HS-27A (cell line): ENCODE data around the gene OR1F1.
"Not testable (repeated sequence)": the region's sequence is repeated elsewhere in the genome, so short reads cannot be mapped to it uniquely, and the experiment has no call there.

Source experiments
- DNase-seq: peaks from one replicate; pipeline ENCODE4 v3.0.0-alpha.2; 2012; ENCODE audit warnings: low read depth, missing footprints

The OR1F1 gene

DNA sequence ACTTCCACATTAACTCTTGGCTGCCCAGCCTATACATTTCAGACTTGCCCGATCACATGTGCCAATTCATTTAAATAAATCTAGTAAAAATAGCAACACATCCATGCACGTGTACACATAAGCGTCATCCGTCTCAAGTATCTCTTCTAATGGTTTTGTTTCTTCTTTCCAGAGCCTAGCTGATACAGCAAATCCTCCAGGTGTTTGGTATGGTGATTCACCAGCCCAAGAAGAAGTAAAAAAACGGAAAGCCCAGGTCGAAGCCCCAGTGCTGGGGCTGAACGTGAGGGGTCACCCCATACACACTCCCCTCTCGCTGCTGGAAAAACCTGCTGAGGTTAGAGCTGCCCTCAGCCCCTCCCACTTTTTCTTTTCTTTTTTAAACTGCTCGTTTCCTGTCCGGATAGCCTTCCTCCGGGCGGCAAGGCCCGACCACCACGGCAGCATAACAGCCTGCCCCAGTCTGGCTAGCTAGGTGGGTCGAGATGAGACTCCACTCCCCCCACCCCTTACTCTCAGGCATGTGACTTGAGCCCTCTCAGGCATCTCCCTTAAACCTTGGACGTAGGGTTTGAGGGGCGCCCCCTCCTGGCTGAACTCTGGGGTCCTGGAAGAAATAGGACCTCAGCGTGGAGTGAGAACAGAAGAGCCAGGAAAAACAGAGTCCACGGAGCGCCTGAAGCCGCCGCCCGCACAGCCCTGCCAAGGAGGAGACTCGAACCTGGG lies 13.9 kb upstream of the OR1F1 start:
- DNase-seq = no peak

DNA sequence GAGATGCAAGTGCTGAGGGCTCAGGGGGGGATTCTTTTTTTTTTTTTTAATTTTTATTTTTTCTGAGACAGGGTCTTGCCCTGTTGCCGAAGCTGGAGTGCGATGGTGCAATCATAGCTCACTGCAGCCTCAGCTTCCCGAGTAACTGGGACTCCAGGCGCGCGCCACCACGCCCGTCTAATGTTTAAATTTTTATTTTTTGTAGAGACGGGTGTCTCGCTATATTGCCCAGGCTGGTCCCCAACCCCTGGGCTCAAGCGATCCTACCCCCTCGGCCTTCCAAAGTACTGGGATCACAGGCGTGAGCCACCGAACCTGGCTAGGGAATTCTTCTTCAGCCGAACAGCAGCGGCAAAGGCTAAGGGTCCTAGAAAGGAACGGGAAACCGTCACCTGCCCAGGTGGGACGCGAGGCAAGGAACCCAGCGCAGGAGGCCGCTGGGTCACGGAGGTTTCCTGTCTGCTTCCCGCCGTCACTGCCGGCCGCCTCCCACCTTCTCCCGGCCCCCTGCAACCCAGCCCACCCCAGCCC lies 13.3 kb upstream of the OR1F1 start:
- DNase-seq = no peak

DNA sequence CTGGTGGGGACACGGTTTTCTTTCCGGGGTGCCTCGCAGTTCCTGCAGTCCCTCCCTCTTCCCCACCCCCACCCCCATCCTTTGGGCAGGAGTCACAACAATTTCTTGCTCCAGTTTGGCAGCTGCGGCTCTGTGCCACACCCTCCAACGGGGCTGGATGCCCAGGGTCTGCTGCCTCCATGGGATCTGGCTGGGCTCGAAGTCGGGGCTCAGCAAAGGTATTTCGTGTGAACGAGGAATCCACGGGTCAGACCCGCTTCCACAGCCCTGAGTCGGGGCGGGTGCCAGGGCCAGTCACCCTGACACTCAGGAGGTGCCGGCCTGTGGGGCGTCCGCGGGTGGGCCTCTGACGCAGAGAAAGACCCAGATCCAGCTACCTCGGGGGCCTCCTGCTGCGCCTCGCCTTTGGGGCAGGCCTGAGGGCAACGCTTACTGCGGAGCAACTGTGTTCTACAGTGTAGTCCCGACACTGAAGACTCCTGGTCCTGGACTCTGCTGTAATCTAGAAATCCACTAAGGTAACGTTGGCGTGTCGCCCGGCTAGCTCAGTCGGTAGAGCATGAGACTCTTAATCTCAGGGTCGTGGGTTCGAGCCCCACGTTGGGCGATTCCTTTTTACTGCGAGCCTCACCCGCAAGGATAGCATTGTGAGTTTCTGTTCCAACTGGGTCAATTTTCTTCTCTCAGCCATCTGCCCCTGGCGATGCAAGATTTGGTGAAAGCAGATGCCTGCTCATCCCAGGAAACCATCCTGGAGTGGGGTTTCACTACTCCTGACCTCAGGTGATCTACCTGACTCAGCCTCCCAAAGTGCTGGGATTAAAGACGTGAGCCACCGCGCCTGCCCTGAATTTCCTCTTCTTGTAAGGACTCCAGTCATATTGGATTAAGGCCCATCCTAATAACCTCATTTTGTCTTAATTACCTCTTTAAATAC lies 12.6 kb upstream of the OR1F1 start:
- DNase-seq = no peak

DNA sequence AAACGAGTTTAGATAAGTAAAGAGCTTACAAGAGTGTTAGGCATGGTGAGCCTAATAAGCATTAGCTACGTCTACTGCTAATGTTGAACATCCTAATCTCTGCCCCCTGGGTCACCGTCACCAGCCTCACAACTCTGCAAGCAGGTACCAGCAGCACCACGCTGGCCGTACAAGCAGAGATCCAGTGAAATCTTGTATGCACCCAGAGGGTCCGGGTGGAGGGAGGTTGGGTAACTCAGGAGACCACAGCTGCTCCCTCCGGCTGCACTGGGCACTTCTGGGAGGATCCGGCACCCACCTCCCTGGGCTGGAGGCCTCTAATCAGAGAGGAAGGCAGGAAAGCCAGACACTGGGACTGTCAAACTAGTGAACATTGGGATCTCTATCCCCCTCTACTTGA lies 8.4 kb upstream of the OR1F1 start:
- DNase-seq = no peak

DNA sequence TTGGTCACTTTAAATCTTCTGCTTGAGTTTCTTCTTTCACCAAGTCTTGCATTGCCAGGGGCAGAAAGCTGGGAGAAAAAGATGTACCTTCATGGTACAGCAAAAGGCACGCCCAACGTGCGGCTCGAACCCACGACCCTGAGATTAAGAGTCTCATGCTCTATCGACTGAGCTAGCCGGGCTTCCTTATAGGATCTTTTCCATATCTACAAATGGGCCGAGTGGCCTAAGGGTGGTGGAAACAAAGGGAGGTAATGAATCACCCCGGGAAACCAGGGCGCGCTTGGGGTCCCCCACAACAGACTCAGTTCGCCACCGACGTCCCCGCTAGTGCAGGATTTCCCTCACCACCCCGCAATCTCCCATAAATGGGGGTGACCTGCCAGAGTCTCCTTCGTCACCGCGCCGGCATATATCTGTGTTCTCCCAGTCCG lies 7.5 kb upstream of the OR1F1 start:
- no peak for DNase-seq

DNA sequence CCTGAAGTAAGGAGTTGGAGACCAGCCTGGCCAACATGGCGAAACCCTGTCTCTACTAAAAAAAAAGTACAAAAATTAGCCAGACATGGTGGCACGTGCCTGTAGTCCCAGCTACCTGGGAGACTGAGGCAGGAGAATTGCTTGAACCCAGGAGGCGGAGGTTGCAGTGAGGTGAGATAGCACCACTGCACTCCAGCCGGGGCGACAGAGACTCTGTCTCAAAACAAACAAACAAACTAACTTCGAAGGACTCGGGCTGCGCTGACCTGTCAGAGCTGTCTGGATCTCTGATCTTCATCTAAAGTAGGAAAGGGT lies 5.8 kb upstream of the OR1F1 start:
- DNase-seq = not testable (repeated sequence)

DNA sequence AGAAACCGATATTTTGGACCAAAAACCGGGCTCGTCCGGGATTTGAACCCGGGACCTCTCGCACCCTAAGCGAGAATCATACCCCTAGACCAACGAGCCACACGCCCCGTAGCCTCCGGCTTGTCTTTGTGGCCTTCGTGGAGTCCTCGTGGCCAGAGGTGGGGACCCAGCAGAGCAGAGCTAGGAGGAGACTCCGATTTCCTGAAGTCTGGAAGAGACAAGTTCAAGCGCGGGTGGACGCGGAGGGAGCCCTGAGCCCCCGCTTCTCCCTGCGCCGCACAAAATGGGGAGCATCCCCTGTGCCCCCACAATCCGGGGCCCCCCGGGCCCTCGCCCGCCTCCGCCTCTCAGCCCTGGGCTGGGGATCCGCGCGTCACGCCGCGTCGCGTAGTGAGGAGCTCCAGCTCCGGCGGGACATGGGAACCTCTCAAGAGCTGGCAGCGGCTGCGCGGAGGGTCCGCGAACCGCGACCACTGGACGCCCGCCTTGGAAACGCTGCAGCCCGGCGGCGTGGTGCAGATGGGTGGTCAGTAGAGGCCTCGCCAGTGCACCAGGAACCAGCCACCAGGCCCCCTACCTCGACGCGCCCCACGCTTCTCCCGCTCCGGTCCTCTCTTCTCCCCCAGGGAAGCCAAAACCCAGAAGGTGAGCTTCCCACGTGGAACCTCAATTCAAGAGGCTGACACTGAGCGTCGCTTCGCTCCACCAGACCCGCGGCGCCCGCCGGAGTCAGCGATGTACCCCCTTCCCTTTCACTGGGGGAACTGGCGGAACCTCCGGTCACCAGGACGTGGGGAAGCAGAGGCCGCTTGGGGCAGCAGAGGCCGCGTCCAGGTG lies 5.2 kb upstream of the OR1F1 start:
- no peak for DNase-seq

DNA sequence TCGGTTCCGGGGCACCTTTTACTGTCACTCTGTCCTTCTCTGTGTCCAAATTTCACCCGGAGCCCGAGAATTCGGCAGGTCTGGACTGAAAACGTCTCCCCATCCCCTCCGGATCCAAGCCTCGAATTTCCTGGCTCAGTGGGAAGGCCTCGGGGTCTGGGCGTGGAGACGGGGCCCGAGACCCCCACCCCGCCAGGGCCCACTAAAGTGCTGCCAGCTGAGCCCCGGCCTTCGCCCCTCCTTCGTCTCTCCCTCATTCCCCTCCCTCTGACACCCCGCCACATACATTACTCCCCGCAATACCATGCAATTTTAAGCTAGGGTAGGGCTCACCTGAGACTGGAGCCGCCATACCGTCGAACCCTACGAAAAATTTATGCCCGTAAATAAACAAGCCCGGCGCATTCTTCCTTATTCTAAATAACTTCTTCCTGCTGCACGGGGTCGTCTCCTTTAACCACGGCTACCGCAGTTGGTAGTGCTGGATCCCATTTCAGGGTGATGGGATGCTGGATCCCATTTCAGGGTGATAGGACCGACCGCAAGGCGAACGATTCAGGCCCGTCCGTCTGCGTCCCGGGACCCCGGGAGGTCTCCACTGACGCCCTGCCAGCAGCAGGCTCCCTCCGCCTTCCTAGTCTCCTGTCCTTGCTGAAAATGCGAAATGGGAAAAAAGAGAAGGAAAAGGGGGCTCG lies 4.4 kb upstream of the OR1F1 start:
- no peak for DNase-seq

DNA sequence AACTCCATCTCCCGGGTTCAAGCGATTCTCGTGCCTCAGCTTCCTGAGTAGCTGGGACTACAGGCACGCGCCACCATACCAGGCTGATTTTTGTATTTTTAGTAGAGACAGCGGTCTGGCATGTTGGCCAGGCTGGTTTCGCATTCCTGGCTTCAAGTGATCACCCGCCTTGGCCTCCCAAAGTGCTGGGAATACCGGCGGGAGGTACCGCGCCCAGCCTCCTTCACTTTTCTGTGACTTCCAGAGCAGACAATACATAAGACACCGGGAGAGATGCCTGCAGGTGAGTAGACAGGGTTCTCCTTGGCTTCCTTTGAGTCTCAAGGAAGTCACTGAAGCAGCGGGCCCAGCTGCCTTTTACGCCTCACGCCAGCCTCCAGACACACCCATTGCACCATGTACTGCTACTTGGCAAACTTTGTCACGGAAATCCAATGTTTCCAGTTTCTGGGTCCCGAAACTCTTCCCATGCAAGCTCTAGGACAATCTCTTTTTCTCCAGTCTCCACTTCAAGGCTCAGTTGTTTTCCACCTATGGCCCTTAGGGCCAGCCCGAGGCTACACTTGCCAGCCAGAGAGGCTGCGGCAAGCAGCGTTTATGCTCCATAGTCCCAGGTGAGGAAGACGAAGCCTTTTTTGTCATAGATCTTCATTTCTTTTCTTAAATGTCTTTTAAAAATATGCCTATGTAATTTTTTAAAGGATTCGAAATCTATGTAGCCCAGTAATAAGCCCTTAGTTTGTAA lies 886 bp upstream of the OR1F1 start:
- DNase-seq = no peak

DNA sequence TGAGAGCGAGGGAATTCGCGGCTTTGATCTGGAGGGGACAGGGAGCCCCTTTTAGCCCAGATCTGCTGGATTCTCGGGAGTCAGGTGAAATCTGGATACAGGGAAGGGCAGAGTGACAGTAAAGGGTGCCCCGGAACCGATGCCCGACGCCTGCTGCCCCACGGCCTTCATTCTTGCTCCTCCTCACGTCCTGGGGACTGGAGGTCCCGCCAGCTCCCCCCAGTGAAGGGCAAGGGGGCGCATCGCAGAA lies 596 bp downstream of the OR1F1 start:
- DNase-seq = no peak

DNA sequence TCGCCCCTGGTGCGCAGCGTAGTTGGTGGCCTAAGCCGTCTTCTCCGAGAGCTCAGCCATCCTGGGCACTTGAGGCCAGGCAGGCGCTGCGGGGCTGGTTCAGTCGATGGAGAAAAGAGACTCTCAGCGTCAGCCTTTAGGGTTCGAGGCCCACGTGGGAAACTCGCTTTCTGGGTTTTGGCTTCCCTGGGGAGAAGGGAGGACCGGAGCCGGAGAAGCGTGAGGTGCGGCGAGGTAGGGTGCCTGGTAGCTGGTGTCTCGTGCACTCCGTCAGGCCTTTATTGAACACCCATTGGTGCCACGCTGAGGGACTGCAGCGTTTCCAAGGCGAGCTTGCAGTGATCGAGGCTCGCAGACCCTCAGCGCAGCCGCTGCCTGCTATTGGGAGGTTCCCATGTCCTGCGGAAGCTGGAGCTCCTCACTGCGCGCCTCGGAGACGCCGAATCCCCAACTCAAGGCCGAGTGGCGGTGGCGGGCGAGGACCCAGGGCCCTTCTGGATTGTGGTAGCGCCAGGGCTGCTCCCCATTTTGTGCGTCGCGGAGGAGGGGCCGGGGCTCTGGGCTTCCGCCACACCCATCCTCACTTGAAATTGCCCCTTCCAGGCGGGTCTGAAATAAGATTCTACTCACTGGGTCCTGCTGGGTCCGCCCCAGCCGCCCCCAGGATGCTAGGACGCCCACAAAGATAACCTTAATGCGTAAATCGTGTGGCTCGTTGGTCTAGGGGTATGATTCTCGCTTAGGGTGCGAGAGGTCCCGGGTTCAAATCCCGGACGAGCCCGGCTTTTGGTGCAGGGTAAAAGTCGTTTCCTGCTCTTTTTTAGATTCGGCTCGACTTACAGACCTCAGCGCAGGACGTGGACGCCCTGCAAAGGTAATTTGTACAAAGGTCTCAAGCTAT lies 1.2 kb downstream of the OR1F1 start:
- no peak for DNase-seq

DNA sequence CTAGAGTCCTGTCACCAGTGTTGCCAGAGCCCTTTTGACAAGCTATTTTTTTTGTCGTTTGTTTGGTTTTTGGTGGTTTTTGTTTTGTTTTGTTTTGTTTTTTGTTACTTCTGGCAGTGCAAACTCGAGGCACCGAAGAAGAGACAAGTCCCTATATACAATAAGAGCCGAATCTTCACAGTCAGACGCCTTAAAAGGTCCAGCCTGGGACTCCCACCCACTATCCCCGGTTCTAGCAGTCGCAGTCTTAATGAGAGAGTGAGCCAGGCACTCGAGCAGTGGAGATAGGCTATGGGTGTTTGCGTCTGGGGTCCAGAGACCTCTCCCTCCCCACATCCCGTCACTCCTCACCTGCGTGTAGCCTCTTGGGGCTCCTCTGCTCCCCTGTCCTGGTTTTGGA lies 1.9 kb downstream of the OR1F1 start:
- DNase-seq = no peak

DNA sequence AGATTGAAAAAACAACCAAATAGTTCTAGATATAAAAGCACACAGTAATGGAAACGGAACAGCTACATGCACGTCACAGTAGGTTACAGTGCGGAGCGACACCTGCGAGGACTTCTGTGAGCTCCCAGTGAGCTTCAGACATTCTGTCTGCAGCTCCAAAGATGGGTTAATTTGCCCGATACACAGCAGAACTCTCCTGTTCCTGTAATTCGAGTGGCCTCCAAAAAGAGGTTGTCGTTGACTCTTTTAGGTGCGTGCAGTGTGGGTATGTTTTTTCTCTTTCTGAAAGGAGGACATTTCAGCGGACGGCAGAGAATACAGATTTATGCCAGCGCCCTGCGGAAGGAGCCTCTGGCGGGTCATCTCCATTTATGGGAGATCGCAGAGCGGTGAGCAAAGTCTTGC lies 2.9 kb downstream of the OR1F1 start:
- DNase-seq = no peak

DNA sequence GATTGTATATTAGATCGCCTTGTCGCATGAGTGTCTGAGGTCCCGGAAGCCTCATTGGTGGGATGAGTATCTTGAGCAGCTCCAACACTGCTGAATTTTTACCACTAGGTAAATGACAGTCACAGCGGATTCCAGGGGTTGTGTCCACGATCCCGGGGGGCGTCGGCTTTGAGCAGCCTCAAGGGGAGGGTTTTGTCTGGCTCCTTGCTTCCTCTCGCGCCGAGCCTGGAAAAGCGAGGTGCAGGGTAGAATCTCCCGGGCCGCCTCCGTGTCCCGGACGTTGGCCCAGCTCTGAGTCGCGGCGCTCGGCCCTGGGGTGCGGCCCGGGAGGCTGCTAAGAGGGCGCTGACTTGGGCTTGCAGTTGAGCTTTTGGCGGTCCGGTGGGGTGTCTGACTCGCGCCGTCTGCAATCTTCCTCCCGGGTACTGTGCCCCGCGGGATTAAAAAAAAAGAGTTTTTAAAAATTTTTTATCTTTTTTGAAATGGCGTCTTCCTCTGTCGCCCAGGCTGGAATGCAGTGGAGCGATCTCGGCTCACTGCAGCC lies 4.5 kb downstream of the OR1F1 start:
- no peak for DNase-seq

DNA sequence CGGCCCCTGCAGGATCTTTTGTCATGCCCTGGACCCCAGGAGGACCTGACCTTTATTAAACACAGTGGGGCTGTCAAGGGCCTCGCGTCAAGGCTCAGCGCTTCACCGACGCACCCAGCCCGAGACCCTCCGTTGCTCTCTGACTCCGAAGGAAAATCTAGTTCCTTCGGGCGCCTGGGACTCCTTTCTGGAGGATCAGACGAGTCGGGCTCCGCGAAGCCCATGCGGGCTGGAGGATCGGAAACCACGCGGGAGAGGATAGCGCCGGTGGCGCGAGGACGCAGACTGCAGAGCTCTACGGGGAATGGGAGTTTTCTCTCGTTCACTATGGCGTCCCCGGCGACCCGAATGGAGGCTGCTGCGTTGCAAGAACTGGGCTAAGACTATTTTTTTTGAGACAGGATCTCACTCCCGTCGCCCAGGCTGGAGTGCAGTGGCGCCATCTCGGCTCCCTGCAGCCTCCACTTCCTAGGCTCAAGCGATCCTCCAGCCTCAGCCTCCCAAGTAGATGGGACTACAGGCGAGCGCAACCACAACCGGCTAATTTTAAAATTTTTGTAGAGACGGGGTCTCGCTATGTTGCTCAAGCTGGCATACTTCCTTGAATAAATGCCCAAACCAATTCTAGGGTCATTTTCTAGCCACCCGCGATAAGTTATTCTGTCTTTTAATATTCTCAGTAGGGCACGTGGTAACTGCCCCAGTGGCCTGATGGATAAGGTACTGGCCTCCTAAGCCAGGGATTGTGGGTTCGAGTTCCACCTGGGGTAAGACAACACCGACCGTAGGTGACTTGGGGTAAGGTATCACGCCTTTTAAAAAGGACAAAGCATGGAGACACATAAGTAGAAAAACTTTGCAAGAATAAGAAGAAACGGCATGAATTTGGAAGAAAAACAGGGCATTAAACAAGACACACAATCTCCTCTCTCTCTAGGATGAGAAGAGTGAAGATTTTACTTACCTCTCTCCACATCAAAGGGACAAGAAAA lies 5.5 kb downstream of the OR1F1 start:
- no peak for DNase-seq

DNA sequence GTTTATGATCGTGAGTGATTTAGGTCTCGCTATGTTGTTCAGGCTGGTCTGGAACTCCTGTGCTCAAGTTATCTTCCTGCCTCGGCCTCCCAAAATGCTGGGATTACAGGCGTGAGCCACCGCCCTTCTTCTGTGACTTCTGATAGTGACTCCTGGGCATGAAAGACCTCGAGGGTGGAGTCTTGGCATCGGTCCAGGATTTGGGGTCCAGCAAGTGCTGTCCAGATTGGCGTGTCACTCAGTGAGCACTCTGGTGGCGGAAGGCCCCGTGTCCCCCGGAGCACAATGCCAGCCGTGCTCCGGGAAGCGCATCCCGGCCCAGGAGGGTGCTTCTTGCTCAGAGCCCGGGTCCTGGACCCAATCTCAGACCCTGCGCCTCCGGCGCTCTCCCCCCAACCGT lies 6.8 kb downstream of the OR1F1 start:
- DNase-seq = no peak

DNA sequence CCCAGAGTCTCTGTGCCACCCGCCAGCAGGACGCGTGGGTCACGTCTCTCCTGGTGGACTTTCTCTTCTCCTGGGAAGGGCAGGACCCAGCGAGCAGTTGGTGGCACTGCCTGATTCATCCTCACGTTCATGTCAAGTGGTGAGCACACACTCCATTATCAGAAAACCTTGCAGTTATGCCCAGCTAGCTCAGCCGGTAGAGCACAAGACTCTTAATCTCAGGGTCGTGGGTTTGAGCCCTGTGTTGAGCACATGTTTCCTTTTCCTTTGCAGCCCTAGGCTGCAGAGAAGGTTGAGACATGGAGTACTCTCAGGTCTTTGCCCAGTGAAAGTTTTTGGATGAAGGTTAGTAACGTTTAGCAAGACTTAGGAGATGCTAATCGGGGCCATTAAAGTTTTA lies 8.0 kb downstream of the OR1F1 start:
- DNase-seq = no peak

DNA sequence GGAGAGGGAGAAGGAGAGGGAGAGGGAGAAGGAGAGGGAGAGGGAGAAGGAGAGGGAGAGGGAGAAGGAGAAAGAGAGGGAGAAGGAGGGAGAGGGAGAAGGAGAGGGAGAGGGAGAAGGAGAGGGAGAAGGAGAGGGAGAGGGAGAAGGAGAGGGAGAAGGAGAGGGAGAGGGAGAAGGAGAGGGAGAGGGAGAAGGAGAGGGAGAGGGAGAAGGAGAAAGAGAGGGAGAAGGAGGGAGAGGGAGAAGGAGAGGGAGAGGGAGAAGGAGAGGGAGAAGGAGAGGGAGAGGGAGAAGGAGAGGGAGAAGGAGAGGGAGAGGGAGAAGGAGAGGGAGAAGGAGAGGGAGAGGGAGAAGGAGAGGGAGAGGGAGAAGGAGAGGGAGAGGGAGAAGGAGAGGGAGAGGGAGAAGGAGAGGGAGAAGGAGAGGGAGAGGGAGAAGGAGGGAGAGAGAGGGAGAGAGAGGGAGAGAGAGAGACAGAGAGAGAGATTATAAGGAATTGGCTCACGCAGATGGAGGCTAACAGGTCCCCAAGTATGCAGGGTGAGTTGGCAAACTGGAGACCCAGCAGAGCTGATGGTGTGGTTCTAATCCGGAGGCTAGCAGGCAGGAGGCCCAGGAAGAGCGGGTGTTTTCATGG lies 9.8 kb downstream of the OR1F1 start:
- not testable (repeated sequence) for DNase-seq
